KMS-11 (cell line): Measurements from ENCODE around the gene TMEM50B.

ENCODE experiments used
- H2AFZ ChIP-seq: fragments of 200-600 bp; sonication (generic); 2 replicates; pipeline ENCODE4 v1.6.1; 2016; ENCODE audit warnings: antibody characterized with exemption, mixed run types, low read depth
- H3K27ac ChIP-seq: fragments of 200-600 bp; sonication (generic); 2 replicates; pipeline ENCODE4 v1.6.1; 2016; ENCODE audit warnings: mild to moderate bottlenecking, mixed run types
- H3K27me3 ChIP-seq: fragments of 200-600 bp; sonication (generic); 2 replicates; pipeline ENCODE4 v1.6.1; 2017; ENCODE audit warnings: mild to moderate bottlenecking, low read depth, mixed run types, moderate library complexity; ENCODE audit not compliant: insufficient read depth
- H3K36me3 ChIP-seq: fragments of 200-600 bp; sonication (generic); 2 replicates; pipeline ENCODE4 v1.6.1; 2017; ENCODE audit warnings: mild to moderate bottlenecking, mixed run types; ENCODE audit not compliant: insufficient read depth
- H3K4me1 ChIP-seq: fragments of 200-600 bp; sonication (generic); 2 replicates; pipeline ENCODE4 v1.6.1; 2016; ENCODE audit warnings: mild to moderate bottlenecking, low read depth, mixed run types; ENCODE audit not compliant: poor library complexity, severe bottlenecking
- H3K4me2 ChIP-seq: fragments of 200-600 bp; sonication (generic); 2 replicates; pipeline ENCODE4 v1.7.0; 2016; ENCODE audit warnings: mild to moderate bottlenecking, mixed run types
- H3K4me3 ChIP-seq: fragments of 200-600 bp; sonication (generic); IDR thresholded peaks from 2 replicates; pipeline ENCODE4 v1.6.1; 2017; ENCODE audit warnings: low read depth, low read length, mixed read lengths; ENCODE audit not compliant: insufficient read depth
- H3K79me2 ChIP-seq: fragments of 200-600 bp; sonication (generic); 2 replicates; pipeline ENCODE4 v1.6.1; 2016; ENCODE audit warnings: low read depth, mixed run types; ENCODE audit not compliant: insufficient read depth
- H3K9ac ChIP-seq: fragments of 200-600 bp; sonication (generic); 2 replicates; pipeline ENCODE4 v1.6.1; 2016; ENCODE audit warnings: mild to moderate bottlenecking, mixed run types
- H4K20me1 ChIP-seq: fragments of 200-600 bp; sonication (generic); 2 replicates; pipeline ENCODE4 v1.6.1; 2016; ENCODE audit warnings: mild to moderate bottlenecking, mixed run types; ENCODE audit not compliant: insufficient read depth
- CTCF ChIP-seq: fragments of 200-600 bp; sonication (generic); conservative IDR thresholded peaks from 2 replicates; pipeline ENCODE4 v1.6.1; 2017; ENCODE audit warnings: low read depth, mild to moderate bottlenecking, antibody characterized with exemption, low read length, moderate library complexity, mixed read lengths

Gene TMEM50B

GRCh38 chr21:33425825-33426224 is 53.9 kb downstream of the TMEM50B start:
- no peak overlapping the region for H3K4me3 ChIP-seq
- H3K4me1 ChIP-seq, result no peaks in the 10 kb centered on the region
- no peak overlapping the region for H3K4me2 ChIP-seq
- no peaks in the 10 kb centered on the region; the same call in none of the 2 replicates for H3K36me3 ChIP-seq
- H3K9ac ChIP-seq, result no peak overlapping the region
- H2AFZ ChIP-seq, result no peak overlapping the region
- TF ChIP-seq CTCF, result no peak
- H3K79me2 ChIP-seq, result no peaks in the 10 kb centered on the region
- H4K20me1 ChIP-seq, result no peaks in the 10 kb centered on the region
- no peak overlapping the region for H3K27ac ChIP-seq
- H3K27me3 ChIP-seq, result no peaks in the 10 kb centered on the region

- Histone ChIP-seq H3K4me1 (no peaks in the 10 kb centered on the region), H3K27ac (no peak overlapping the region)
Measured at GRCh38 chr21:33424214-33424613, 55.6 kb downstream of the TMEM50B start.

GRCh38 chr21:33421713-33422393 is 57.9 kb downstream of the TMEM50B start:
- Histone ChIP-seq H2AFZ (no peak overlapping the region), H3K27me3 (no peaks in the 10 kb centered on the region), H3K36me3 (no peaks in the 10 kb centered on the region; the same call in 1 of the 2 replicates), H3K27ac (no peak overlapping the region), H3K9ac (no peak overlapping the region), H3K4me2 (no peak overlapping the region), H3K4me1 (no peaks in the 10 kb centered on the region), H3K4me3 (no peak overlapping the region), H4K20me1 (no peaks in the 10 kb centered on the region), H3K79me2 (no peaks in the 10 kb centered on the region)
- TF ChIP-seq CTCF, result no peak

More at GRCh38 chr21:33424214-33424613, 55.6 kb downstream of the TMEM50B start:
- TF ChIP-seq CTCF, result no peak
- Histone ChIP-seq H3K9ac (no peak overlapping the region), H3K27me3 (no peaks in the 10 kb centered on the region), H3K4me3 (no peak overlapping the region), H3K79me2 (no peaks in the 10 kb centered on the region), H4K20me1 (no peaks in the 10 kb centered on the region), H2AFZ (no peak overlapping the region), H3K4me2 (no peak overlapping the region), H3K36me3 (no peaks in the 10 kb centered on the region; the same call in none of the 2 replicates)

GRCh38 chr21:33419538-33420123 is 60.1 kb downstream of the TMEM50B start:
- Histone ChIP-seq H2AFZ (no peak overlapping the region), H3K4me2 (no peak overlapping the region), H3K79me2 (0 out of 2 replicates have a peak, but pooled peaks cover 2% of the 10 kb centered on the region), H4K20me1 (no peaks in the 10 kb centered on the region), H3K27me3 (no peaks in the 10 kb centered on the region), H3K36me3 (no peaks in the 10 kb centered on the region; the same call in 1 of the 2 replicates), H3K4me1 (no peaks in the 10 kb centered on the region), H3K27ac (no peak overlapping the region), H3K4me3 (no peak overlapping the region), H3K9ac (no peak overlapping the region)
- TF ChIP-seq CTCF, result no peak
